DOHH2 (cell line): ENCODE measurements around the gene SCTR.

Experiments
- H3F3A ChIP-seq: fragments of 200-600 bp; sonication (generic), shearing (Covaris generic); 2 replicates; pipeline ENCODE4 v1.6.0; 2016; ENCODE audit warnings: antibody characterized with exemption, mild to moderate bottlenecking; ENCODE audit not compliant: control insufficient read depth, insufficient read depth
- H3K27ac ChIP-seq: fragments of 200-600 bp; sonication (generic); 2 replicates; pipeline ENCODE4 v1.5.1; 2014; ENCODE audit warnings: low read depth, mild to moderate bottlenecking, low read length, moderate library complexity
- H3K27me3 ChIP-seq: fragments of 200-600 bp; sonication (generic); 2 replicates; pipeline ENCODE4 v1.6.1; 2014; ENCODE audit warnings: mild to moderate bottlenecking, low read length, mixed read lengths; ENCODE audit not compliant: control insufficient read depth
- H3K36me3 ChIP-seq: fragments of 200-600 bp; sonication (generic); 2 replicates; pipeline ENCODE4 v1.6.1; 2014; ENCODE audit warnings: mild to moderate bottlenecking, low read length, moderate library complexity, mixed read lengths; ENCODE audit not compliant: control insufficient read depth
- H3K4me1 ChIP-seq: fragments of 200-600 bp; sonication (generic); 2 replicates; pipeline ENCODE4 v1.6.1; 2014; ENCODE audit warnings: mild to moderate bottlenecking, low read length, mixed read lengths; ENCODE audit not compliant: control insufficient read depth
- H3K4me2 ChIP-seq: fragments of 200-600 bp; sonication (generic); 2 replicates; pipeline ENCODE4 v1.6.0; 2014; ENCODE audit warnings: mild to moderate bottlenecking, low read length, moderate library complexity
- H3K4me3 ChIP-seq: fragments of 200-600 bp; sonication (generic); 2 replicates; pipeline ENCODE4 v1.5.1; 2014; ENCODE audit warnings: mild to moderate bottlenecking, low read length, mixed read lengths
- H3K79me2 ChIP-seq: fragments of 200-600 bp; sonication (generic); 2 replicates; pipeline ENCODE4 v1.6.1; 2014; ENCODE audit warnings: mild to moderate bottlenecking, low read length, mixed read lengths; ENCODE audit not compliant: control insufficient read depth
- H3K9me2 ChIP-seq: fragments of 200-600 bp; sonication (generic); replicated peaks from 2 replicates; pipeline ENCODE4 v1.6.1; 2014; ENCODE audit warnings: mild to moderate bottlenecking, low read length, mixed read lengths; ENCODE audit not compliant: control insufficient read depth
- H3K9me3 ChIP-seq: fragments of 200-600 bp; sonication (generic); 2 replicates; pipeline ENCODE4 v1.6.1; 2014; ENCODE audit warnings: antibody characterized with exemption, low read length, mixed read lengths; ENCODE audit not compliant: control insufficient read depth, insufficient read depth
- H4K20me1 ChIP-seq: fragments of 200-600 bp; sonication (generic); 2 replicates; pipeline ENCODE4 v1.6.0; 2014; ENCODE audit warnings: low read depth, mild to moderate bottlenecking, antibody characterized with exemption, low read length, moderate library complexity; ENCODE audit not compliant: control insufficient read depth, insufficient read depth
- CTCF ChIP-seq: fragments of 200-600 bp; sonication (generic); IDR thresholded peaks from one replicate; pipeline ENCODE4 v1.5.1; 2014; ENCODE audit warnings: antibody characterized with exemption, mild to moderate bottlenecking, low read depth, low read length; ENCODE audit not compliant: poor library complexity, severe bottlenecking
- EZH2phosphoT487 ChIP-seq: fragments of 200-600 bp; sonication (generic); IDR thresholded peaks from 2 replicates; pipeline ENCODE4 v1.6.1; 2017; ENCODE audit warnings: borderline replicate concordance, mild to moderate bottlenecking, antibody characterized with exemption, low read length, moderate library complexity, mixed read lengths

The SCTR gene

GRCh38 chr2:119527999-119528398 is 3.7 kb upstream of the SCTR start:
- Histone ChIP-seq H3K36me3 (no peaks in the 10 kb centered on the region), H3K4me2 (no peak overlapping the region), H4K20me1 (no peaks in the 10 kb centered on the region), H3K9me2 (no peaks in the 10 kb centered on the region), H3K27me3 (peaks cover 21% of the 10 kb centered on the region; the same call in 1 of the 2 replicates), H3K4me3 (no peak overlapping the region), H3F3A (no peaks in the 10 kb centered on the region), H3K27ac (no peak overlapping the region), H3K4me1 (no peaks in the 10 kb centered on the region), H3K9me3 (no peaks in the 10 kb centered on the region), H3K79me2 (no peaks in the 10 kb centered on the region)
- TF ChIP-seq EZH2phosphoT487 (no peak), CTCF (no peak)

GRCh38 chr2:119525614-119526013 is 1.3 kb upstream of the SCTR start:
- H4K20me1 ChIP-seq = no peaks in the 10 kb centered on the region
- no peaks in the 10 kb centered on the region for H3K79me2 ChIP-seq
- TF ChIP-seq EZH2phosphoT487 (no peak), CTCF (no peak)
- no peaks in the 10 kb centered on the region for H3F3A ChIP-seq
- H3K9me2 ChIP-seq = no peaks in the 10 kb centered on the region
- H3K9me3 ChIP-seq = no peaks in the 10 kb centered on the region
- peaks cover 23% of the 10 kb centered on the region; the same call in 1 of the 2 replicates for H3K27me3 ChIP-seq
- no peaks in the 10 kb centered on the region for H3K4me1 ChIP-seq
- H3K4me3 ChIP-seq = no peak overlapping the region
- H3K27ac ChIP-seq = no peak overlapping the region
- no peak overlapping the region for H3K4me2 ChIP-seq
- no peaks in the 10 kb centered on the region for H3K36me3 ChIP-seq

- Histone ChIP-seq H3K27me3 (peaks cover 20% of the 10 kb centered on the region; the same call in 1 of the 2 replicates), H3K4me3 (no peak overlapping the region), H3K27ac (no peak overlapping the region), H4K20me1 (no peaks in the 10 kb centered on the region), H3K9me2 (no peaks in the 10 kb centered on the region), H3K79me2 (no peaks in the 10 kb centered on the region), H3K4me1 (no peaks in the 10 kb centered on the region), H3K4me2 (no peak overlapping the region), H3K9me3 (no peaks in the 10 kb centered on the region), H3K36me3 (no peaks in the 10 kb centered on the region), H3F3A (no peaks in the 10 kb centered on the region)
- TF ChIP-seq EZH2phosphoT487 = no peak
- TF ChIP-seq CTCF = no peak
These were observed 816 bp downstream of the SCTR start for GRCh38 chr2:119523383-119523951.
